GM18858 (cell line): ENCODE results near the gene ATP6AP2.
"Not testable (repeated sequence)": the region's sequence is repeated elsewhere in the genome, so short reads cannot be mapped to it uniquely, and the experiment has no call there.

ENCODE experiments used
- ATAC-seq: cut with Tn5 transposase; IDR thresholded peaks from one replicate; pipeline ENCODE4 v1.9.1; 2021; ENCODE audit not compliant: unreplicated experiment

Gene ATP6AP2

DNA sequence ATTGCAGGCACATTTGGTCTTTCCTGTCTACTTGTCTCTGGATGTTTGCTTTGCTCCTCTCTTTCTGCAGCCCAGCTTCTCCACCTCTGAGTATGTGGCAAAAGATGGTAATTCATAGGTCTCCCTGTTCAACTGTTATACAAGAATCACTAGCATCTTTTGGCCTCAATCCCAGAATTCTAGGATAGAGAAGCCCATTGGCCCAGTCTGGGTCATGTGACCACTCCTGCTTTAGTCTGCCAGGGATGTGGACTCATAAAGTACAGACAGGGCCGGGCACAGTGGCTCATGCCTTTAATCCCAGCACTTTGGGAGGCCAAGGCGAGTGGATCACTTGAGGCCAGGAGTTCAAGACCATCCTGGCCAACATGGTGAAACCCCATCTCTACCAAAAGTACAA, 5.4 kb upstream of the ATP6AP2 start:
- not testable (repeated sequence) for ATAC-seq

DNA sequence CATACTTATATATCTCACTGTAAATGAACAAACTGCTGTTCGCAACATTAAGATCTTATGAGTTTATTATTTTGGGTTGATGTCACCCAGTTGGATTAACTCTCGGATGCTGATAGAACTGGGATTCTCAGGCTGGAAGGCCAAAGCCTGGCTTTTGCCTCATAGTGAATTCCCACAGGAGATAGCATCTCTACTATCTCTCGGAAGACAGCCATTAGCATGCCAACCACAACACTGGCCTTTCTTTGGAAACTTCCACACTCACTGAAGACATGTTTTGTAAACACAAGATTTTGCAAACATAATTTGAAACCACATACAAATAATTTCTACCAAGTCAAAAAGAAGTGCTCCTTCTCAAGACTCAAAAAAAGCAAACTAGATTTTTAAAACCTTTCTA, 4.5 kb upstream of the ATP6AP2 start:
- no peak for ATAC-seq

GRCh38 chrX:40578039-40578695, 2.6 kb upstream of the ATP6AP2 start:
- no peak for ATAC-seq

DNA sequence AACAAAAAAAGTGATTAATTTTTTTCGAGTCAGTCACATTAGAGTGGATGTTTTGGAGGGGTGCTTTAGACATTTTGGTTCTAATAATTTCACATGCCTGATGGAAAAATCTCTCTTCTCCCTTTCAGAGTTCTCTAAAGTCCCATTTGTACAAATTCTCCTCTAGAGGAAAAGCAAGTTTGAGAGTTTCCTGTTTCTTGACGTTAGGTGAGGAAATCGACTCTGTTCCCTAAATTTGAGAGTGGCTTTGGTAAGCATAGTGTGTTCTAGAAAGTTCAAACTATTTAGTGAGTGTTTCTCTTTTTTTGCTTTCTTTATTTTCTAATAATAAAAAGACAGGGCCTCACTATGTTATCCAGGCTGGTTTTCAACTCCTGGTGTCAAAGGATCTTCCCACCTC, 1.6 kb upstream of the ATP6AP2 start:
- no peak for ATAC-seq

- ATAC-seq, result no peak
Measured at GRCh38 chrX:40579900-40580536, 752 bp upstream of the ATP6AP2 start.

GRCh38 chrX:40581336-40581920, 658 bp downstream of the ATP6AP2 start:
- ATAC-seq, result no peak

GRCh38 chrX:40582178-40582577, 1.4 kb downstream of the ATP6AP2 start:
- not testable (repeated sequence) for ATAC-seq

- ATAC-seq, result no peak
Measured at GRCh38 chrX:40582811-40583210, 2.0 kb downstream of the ATP6AP2 start.

DNA sequence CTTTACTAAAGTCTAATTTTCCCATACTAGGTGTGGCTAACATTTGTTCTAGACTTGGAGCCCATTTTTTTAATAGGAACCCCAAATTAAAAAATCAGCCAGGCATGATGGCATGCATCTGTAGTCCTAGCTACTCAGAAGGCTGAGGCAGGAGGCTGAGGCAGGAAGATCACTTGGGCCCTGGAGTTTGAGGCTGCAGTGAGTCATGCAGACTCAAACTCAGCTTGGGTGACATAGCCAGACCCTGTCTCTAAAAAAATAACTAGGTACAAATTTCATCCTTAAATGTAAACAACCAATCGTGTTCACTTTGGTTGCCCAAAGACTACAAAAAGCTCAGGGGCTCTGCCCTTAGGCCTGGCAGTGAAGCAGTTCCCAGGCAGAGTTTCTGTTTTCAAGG, 6.9 kb downstream of the ATP6AP2 start:
- not testable (repeated sequence) for ATAC-seq

- not testable (repeated sequence) for ATAC-seq
Measured at GRCh38 chrX:40589616-40590321, 9.0 kb downstream of the ATP6AP2 start.

GRCh38 chrX:40603446-40603845, 22.7 kb downstream of the ATP6AP2 start:
- no peak for ATAC-seq

DNA sequence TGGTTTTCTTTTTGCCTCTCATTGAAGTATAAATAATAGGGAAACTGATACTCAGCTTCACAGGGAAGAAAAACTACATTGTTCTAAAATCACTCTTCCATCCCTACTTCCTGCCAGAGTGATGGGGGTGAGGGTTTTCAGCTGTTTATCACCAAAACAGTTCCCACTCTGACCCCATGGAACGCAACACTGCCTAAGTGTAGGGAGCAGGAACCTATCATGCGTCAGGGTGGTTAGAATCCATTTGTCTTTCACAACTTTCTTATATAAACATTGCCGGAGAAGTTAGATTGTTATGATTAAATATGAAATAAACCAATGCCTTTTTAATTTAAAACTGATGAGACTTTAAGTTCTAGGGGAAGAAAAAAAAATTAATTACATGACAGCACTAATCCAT, 26.6 kb downstream of the ATP6AP2 start:
- ATAC-seq, result no peak

- ATAC-seq, result no peak
Measured at GRCh38 chrX:40612511-40612910, 31.7 kb downstream of the ATP6AP2 start.

GRCh38 chrX:40615976-40616375, 35.2 kb downstream of the ATP6AP2 start:
- ATAC-seq, result no peak

- ATAC-seq, result no peak
Measured at GRCh38 chrX:40617566-40617965, 36.8 kb downstream of the ATP6AP2 start.

GRCh38 chrX:40622479-40623138, 41.8 kb downstream of the ATP6AP2 start:
- ATAC-seq, result no peak

- no peak for ATAC-seq
Measured at GRCh38 chrX:40623139-40623536, 42.4 kb downstream of the ATP6AP2 start, which contains the start of gene MPC1L. Gene MPC1L (plus strand): TSS chrX:40623428. CDS start chrX:40623566, 138 bp downstream.

GRCh38 chrX:40623665-40624064, 42.9 kb downstream of the ATP6AP2 start:
- no peak for ATAC-seq

- no peak for ATAC-seq
Measured at GRCh38 chrX:40625294-40625693, 44.5 kb downstream of the ATP6AP2 start.

DNA sequence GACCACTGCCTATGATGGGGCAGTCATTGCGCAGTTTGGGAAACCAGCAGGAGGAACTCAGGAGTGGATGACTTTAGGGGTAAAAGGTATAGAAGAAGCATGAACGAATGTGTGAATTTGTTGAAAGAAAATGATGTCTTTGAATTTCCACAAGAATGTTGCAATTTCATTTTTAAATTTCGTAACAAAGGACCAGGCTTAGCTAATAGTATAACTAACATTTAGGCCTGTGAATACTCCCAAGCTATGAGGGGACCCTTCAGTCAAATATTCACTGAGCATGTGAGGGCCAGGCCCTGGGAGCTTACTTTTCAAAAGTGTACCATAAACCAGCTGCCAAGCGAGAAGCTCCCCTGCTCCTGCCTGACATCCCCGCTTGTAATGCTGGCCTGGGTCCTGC, 47.7 kb downstream of the ATP6AP2 start:
- ATAC-seq, result no peak

DNA sequence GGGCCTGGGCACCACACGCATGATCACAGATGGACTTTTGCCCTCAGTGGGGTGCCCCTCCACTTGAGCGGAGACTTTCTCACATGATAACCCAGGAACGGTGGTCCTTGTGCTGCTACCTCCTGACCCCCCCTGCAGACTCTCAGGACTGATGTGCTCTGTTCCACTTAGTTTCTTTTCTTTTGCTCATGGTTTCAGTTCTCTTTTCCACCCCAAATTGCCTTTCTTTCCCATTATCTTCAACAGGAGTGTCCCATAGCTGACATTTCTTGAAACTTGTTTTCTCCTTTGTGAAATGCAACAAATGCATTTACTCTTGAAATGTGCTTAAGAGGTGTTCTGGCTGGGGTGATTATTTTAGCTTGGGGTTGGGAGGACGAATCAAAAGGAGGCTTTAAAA, 51.4 kb downstream of the ATP6AP2 start:
- ATAC-seq, result no peak
